Ramos (cell line): ENCODE data around the gene BLCAP.
"Not testable (repeated sequence)": the region's sequence is repeated elsewhere in the genome, so short reads cannot be mapped to it uniquely, and the experiment has no call there.

Experiments used
- in situ Hi-C: fragments of 300-500 bp; cut with MboI; formaldehyde crosslinking; loops from one replicate; pipeline ENCODE4 v1.14.3; 2022; ENCODE audit warnings: low sequenced_read_pairs; ENCODE audit not compliant: unreplicated experiment

Gene BLCAP

DNA sequence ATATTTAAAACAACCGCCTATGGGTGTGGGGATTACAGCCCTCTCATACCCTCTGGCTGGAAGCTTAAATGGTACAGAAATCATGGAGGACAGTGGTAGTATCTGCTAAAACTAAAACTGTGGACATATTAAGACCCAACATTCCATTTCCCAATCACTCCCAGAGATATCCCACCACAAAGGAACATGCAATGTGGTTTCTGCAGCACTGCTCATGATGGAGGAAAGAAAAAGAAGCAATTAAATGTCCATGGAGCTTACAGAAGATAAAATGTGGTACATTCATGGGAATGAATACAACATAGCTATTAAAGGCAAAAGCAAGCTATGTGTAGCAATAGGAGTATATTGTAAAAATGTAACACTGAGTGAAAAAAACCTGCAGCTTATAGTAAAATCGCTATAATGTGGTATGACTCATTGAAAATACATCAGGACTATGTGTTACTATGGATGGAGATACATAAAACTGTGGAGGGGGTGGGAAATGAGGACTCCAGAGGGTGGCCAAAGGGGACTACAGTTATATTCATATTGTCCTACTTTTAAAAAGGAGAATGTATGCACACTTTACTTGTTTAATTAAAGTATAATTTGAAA lies 29.5 kb downstream of the BLCAP start:
- in situ Hi-C loops, result no loop called here

DNA sequence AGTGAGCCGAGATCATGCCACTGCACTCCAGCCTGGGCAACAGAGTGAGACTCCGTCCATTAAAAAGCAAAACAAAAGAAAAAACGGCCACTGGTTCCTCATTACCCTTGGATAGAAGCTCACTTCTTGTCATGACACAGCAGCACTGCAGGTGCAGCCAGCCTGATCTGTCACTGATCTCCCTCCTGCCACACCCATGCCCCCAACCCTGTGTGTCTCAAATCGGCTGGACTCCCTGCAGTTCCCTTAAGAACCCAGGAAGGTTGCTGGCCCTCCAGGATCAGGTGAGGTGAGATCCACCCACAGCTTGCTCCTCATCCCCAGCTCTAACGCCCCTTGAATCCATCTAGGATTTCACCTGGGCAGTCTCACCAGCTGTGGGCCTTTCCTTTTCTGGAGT lies 32.9 kb downstream of the BLCAP start:
- in situ Hi-C loops, result no loop called here

DNA sequence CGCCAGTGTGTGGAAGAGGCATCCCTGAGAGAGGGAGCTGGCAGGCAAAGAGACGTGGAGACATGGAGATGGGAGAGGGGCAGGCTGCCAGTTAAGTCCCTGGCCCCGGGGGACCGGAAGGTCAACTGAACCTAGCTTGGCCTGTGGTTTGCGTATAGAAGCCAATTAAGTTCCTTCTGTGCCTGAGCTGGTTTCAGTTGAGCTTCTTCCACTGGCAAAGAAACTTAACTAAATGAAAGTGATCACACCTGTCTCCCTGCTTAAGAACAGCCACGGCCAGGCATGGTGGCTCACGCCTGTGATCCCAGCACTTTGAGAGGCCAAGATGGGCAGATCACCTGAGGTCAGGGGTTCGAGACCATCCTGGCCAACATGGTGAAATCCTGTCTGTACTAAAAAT lies 33.4 kb downstream of the BLCAP start:
- in situ Hi-C loops, result no loop called here

DNA sequence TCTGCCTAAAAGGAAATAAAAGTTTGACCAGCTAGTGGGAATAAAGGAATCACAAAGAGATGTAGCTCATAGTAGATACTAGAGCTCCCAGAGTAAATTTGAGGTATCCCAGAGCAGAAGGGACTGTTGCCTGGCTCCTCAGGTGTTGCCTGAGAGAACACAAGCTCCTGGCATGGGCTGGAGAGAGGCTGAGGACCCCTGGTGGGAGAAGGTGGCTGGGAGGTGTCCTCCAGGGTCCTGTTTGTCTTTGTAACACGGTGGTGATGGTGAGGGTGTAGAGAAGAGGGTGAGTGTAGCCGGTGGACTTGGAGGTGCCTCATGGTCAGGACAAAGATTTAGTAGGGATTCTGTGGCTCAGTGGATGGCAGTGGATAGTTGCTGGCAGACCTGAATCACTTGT lies 34.7 kb downstream of the BLCAP start:
- in situ Hi-C loops, result no loop called here

DNA sequence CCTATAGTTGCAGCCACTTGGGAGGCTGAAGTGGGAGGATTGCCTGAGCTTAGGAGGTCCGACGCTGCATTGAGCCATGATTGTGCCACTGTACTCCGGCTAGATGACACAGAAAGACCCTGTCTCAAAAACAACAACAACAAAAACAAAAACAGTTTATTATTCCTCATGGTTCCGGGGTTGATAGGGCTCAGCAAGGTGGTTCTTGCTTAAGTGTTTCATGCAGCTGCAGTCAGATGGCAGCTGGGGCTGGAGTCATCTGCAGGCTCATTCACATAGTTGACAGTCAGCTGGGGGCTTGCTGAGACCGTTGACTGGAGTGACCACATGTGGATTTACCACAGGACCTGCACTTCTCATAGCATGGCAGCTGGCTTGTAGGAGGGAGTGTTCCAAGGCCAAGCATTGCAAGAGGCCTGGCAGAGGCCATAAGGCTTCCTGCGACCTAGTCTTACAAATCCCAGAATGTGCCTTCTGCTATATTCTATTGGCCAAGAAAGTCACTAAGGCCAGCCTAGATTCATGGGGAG lies 35.5 kb downstream of the BLCAP start:
- in situ Hi-C loops, result no loop called here

DNA sequence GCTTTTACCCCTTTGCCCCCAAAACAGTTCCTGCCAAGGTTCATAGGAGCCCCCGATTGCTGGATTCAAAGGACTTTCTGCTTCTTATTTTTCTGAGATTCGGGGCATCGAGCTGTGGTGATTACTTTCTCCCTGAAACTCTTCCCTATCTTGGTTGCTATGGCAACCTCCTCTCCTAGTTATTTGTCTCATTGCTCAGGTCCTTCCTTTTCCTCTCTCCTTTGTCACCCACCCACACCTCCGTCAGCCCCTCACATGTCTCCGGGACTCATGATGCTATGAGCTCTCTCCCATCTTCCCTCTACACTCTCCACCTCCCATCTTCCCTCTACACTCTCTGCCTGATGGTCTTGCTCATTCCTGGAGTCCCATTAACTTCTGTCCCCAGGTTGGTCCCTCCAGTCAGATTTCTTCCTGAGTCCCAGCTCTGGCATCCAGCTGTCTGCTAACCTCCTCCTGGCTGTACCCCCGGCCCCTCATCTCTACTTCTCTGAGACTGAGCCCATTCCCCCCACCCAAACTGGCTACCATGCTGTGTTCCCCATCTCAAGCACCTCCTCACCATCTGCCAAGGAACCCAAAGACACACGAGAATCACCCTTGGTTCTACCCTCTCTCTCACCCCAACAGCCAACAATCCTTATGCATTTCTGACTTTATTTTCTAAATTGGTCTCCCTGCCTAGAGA lies 36.9 kb downstream of the BLCAP start:
- in situ Hi-C loops, result no loop called here

DNA sequence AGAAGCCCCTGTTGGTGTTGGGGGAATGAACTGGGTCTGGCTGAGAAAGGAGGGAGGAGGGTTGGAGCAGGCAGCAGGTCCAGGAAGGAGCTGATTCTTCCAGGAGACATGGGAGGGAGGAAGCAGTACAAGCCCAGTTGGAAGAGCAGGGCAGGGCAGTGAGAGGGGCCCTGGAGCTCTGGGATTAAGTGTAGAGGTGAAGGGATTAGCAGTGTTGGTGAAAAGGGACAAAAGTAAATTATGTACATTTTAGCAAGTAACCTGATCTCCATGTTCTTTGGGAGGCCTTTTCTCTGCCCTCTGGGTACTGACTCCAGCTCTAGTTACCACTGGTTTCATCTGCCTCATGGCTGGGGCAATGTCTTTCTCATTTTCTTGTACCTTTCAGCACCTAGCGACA lies 41.5 kb downstream of the BLCAP start:
- in situ Hi-C loops, result not testable (repeated sequence)

DNA sequence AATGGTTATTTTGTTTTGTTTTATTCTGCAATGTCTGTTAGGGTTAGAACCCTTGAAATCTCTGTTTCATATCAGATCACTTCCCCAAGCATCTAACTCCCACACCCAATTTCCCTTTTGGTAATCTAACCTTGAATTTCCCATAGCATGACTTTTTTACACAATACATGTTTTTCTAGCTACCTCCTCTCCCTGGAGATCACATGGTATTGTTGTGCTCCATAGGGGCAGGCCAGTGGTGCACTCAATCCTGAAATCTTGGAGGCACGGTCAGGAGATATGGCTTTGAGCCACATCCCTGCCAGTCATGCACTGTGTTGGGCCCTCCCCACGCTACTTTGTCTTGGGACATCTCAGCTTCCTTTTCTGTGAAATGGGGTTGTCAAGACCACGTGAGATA lies 43.3 kb downstream of the BLCAP start:
- in situ Hi-C loops, result no loop called here

DNA sequence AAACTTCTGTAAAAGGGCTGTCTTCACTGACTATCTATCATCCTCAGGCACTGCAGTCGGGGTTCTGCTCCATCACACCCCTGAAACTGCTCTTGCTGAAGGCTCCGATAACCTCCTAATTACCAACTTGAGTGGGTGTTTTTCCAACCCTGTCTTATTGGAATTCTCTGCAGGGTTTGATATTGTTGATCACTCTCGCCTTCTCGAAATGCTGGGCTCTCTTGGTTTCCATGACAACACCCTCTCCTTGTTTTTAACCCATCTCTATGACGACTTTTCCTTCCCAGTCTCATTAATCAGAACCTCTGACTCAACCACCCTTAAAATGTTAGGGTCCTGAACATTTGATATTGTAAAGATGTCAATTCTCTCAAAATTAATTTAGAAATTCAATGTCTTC lies 46.1 kb downstream of the BLCAP start:
- in situ Hi-C loops, result no loop called here

DNA sequence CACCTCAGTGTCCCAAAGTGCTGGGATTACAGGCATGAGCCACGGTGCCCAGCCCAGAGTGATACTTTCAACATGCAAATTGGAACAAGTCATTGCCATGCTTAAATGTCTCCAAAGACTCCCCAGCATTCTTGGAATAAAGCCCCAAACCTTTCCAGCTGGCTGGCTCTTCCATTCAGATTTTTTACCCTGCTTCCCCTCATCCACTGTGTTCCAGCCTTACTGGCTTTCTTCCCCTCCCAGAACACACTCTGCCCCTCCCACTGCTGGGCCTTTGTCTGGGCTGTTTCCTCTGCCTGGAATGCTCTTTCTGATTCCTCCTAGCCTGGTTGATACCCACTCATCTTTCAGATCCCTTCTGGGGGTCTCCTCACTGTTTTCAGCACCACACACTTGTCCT lies 46.8 kb downstream of the BLCAP start:
- in situ Hi-C loops, result no loop called here

DNA sequence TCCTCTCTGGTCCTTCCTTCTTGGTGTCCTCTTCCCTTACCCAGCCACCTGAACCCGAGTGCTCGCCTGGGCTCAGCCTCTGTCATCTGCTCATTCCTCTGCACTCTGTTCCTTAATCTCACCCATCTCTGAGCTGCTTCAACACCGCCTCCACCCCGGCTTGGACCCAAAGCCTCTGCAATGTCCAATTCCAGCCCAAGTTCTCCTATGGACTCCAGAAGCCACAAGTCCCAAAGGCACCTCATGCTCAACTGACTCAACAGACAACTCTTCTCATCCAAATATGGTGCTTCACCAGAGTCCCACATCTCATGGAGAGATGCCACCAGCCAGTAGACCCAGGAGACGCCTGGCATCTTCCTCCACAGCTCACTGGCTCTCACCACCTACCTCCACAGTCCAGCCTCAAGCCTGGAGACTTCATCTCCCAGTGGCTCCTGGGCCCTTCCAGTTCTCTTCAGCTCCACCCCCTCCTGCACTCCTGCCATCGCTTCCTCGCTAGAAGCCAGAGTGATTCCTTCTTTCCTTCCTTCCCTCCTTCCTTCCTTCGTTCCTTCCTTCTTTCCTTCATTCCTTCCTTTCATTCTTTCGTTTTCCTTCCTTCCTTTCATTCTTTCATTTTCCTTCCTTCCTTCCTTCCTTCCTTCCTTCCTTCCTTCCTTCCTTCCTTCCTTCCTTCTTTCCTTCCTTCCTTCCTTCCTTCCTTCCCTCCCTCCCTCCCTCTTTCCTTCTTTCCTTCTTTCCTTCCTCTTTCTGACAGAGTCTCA lies 47.6 kb downstream of the BLCAP start:
- in situ Hi-C loops, result no loop called here

DNA sequence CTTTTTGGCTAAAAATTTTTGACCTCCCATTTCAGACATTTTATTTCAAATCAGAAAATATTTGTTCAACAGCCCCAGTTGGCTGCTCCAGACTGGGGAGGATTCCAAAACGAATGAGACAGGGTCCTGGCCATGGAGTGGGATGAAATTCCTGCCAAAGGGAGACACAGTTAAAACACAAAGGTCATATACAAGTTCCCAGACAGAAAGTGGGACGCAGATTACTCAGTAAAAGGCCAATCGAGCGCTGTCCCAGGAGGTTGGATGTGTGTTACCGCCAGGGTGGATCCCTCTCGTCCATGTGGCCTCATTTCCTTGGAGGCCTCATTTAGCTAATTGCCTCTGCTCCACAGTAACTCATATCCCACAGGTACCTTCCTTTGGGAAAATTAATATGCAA lies 48.4 kb downstream of the BLCAP start:
- in situ Hi-C loops, result no loop called here

DNA sequence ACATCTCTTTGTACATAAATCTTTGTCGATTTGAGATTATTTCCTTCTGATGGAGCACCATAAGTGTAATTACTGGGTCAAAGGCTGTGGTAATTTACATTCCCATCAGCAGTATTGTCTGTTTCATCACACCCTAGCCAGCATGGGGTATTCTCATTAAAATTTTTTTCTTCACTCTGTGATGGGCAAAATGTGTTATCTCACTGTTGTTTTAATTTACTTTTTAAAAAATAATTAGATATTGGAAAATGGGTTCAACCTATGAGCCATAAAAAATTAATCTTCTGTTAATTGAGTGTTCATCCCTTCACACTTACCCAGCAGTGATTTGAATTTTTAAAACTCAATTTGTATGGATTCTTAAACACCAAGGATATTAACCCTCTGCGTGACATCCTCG lies 50.6 kb downstream of the BLCAP start:
- in situ Hi-C loops, result no loop called here

DNA sequence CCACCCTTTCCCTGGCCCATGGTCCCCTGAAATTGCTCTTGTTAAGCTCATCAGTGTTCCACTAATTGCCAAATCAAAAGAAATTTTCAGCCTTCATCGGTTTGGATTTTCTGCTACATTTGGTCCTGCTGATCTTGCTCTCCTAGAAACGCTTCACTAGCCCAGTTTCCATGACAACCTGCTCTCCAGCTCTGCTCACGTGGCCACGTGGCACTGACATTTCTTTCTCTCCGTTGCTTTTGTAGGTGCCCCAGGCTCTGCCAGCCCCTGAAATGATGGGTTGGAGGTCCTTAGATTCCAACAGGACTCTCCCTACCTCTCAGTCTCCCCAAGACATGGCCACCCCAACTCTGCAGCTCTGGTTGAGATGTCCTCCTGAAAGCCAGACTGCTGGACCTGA lies 52.4 kb downstream of the BLCAP start:
- in situ Hi-C loops, result no loop called here

DNA sequence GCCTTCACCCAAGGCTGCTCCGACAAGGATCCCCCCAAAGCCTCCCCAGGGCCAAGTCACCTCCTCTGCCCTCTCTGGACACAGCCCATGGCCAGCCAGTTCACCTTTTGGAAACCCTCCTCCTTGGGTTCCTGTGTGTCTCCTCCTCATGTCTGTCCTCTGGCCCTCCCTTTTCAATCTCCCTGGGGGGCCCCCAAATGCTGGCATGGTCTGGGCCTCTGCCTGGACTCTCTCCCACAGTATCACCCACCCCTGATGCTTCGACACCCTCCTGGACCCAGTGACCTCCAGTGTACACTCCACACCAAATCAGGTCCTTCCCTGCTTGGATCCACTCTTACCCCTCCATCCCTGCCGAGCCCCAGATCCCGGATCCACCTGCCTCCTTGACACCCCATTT lies 53.3 kb downstream of the BLCAP start:
- in situ Hi-C loops, result no loop called here

DNA sequence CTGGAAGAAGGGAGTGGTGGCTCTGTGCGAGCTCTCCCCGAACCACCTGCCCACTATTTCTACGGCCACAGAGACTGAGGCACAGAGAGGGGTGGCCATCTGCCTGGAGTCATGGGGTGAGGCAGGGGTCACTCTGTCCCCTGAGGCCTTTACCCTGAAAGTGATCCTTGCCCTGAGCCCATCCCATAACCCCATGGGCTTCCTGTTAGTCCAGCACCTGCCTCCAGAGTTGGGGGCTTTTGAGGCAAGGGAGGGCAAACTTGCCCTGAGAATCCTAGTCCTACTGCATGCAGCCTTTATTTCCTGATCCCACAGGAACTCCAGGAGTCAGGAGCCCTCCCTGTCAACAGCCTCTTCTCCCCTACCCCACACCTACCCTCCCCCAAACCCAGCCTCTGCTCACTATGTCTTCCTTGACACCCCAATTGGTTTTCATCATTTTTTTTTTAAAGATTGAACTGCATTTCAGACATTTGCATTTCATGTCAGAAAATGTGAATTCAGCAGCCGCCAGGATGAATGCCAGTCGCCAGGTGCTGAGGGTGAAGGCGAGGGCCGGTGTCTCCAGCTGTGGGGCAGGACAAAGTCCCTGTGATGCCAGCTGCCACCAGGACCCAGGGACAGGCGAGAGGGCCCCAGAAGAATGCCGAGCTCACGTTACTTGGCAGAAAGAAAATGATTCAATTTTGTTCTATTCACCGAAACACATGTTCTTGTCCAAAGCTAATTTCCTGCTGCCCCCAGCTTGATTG lies 54.3 kb downstream of the BLCAP start:
- in situ Hi-C loops, result no loop called here

DNA sequence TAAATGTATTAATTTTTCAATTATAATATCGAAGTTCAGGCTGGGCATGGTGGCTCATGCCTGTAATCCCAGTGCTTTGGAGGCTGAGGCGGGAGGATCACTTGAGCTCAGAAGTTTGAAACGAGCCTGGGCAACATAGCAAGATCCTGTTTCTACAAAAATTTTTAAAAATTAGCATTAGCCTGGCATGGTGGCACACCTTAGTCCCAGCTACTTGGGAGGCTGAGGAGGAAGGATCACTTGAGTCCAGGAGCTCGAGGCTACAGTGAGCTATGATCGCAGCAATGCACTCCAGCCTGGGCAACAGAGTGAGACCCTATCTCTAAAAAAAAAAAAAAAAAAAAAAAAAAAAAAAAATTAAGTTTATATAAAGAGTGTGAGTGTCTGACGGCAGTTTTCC lies 55.2 kb downstream of the BLCAP start:
- in situ Hi-C loops, result not testable (repeated sequence)

DNA sequence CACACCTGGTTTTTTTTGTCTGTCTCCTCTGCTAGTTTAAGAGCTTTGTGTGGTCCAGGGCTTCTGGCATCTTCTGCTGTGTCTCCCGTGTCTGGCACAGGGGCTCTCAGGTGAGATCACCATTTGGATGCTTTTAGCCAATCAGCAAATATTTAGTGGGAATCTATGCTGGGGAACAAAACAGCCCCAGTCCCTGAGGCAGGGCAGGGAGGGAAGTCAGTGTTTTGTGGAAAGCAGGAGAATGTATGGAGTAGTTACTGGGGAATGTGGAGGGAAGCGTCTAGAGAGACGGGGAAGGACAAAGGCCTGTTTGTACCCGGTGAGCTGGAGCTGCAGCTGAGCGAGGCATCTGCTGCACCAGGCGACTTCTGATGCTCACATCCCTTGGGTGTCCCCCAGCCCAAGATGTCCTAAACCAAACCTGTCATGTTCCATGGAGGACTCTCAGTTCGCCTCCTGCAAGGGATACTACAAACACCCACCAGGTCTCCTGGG lies 55.9 kb downstream of the BLCAP start:
- in situ Hi-C loops, result no loop called here

DNA sequence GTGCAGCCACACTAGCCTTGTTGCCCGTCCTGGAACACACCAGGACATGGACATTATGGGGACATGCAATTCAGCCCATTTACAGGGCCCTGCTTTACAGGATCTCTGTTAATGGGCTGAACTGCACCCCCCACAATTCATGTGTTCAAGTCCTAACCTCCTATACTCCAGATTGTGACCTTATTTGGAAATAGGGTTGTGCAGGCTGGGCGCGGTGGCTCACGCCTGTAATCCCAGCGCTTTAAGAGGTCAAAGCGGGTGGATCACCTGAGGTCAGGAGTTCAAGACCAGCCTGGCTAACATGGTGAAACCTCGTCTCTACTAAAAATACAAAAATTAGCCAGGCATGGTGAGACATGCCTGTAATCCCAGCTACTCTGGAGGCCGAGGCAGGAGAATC lies 57.5 kb downstream of the BLCAP start:
- in situ Hi-C loops, result not testable (repeated sequence)

DNA sequence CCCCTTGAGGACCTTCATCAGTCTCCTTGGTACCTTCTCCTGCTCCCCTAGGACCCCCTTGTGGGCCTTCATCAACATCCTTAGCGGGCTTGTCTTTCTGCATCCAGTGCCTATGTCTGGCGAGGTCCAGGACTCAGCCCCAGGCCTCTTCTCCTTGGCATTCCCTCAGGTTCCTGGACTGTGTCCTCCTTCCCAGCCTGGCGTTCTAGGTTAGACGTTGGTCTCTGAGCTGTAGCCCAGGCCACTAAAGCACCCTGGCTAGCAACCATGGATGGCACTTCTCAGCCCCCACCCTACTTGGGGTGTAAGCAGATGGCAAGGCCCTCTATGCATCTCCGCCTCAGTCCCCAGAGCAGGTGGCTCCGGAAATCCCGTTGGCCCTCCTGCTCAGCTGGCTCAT lies 58.1 kb downstream of the BLCAP start:
- in situ Hi-C loops, result no loop called here

DNA sequence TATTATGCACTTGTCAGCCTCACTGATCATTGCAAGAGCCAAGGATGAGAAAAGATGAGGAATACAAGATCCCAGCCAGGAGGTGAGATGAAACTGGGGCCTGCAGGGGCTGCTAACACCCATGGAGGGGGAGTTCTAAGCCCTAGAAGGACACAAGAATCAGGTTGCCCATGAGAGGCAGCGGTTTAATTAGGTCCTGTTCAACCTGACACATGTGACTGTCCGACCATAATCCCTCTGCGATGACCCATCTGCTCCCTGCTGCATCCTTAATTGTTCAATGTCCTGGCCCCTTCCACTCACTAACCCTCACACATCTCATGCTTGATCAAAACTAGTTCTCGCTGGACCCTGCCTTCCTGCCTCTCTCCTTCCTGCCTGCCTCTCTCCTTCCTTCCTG lies 58.8 kb downstream of the BLCAP start:
- in situ Hi-C loops, result no loop called here
